Measurements from ENCODE around the gene QSOX1. TPM values are rescaled to one million over a fixed set of nuclear protein-coding genes. Genes with fewer than 3 reads are reported as not detected.

QSOX1 gene
- total and polyA plus RNA-seq, 2 of the 4 experiments (the other 2 are of a cell fraction) = 102 to 791 TPM

DNA sequence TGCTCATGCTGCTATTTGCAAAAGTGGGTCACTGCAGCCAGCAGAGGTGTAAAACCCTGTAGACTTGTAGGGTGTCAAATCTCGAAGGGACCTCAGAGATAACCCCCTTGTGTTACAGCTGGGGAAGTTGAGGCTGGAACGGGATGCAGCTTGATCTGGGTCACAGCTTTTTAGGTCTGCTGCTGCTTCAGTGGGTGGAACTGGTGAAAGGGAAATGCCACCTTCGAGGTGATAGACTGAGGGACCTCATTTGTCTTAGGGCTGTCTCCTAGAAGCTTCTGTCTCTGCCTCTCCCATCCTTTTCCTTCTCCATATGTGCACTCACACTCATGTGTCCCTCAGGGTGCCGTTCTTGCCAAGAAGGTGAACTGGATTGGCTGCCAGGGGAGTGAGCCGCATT, 35.4 kb downstream of the QSOX1 start:
- no TSS peak for BruUV-seq (replicated peaks)
- ChIA-PET POLR2A (ENCODE audit: unreplicated experiment) (no interaction called here), CTCF (no interaction called here)

More for the DNA sequence above, 35.4 kb downstream of the QSOX1 start:
- Histone ChIP-seq H3K9ac (ENCODE audit: low read depth, low read length) (no peak overlapping the region), H3K4ac (ENCODE audit: low read depth, low read length) (no peak overlapping the region), H2BK20ac (ENCODE audit: low read depth, low read length) (no peak overlapping the region), H2AK5ac (ENCODE audit: low read depth, low read length) (no peak overlapping the region), H3K18ac (ENCODE audit: low read depth, low read length) (no peak overlapping the region), H4K91ac (ENCODE audit: insufficient read depth, low read depth, low read length) (no peak overlapping the region), H3K4me2 (ENCODE audit: low read depth, low read length) (no peak overlapping the region), H3K9me1 (ENCODE audit: insufficient read depth, low read length) (no peaks in the 10 kb centered on the region), H2AFZ (replicated peaks; ENCODE audit: low read length, poor library complexity) (no peak overlapping the region), H3K36me3 (ENCODE audit: control insufficient read depth, insufficient read depth, low read length) (peaks cover 99% of the 10 kb centered on the region), H3K23ac (ENCODE audit: low read depth, low read length) (no peak overlapping the region), H3K79me1 (ENCODE audit: low read depth in 1 of 2, low read length in 2 of 2) (peaks cover 16 to 64% of the 10 kb centered on the region in 2 experiments; a peak in 3 of 4 replicates), H4K20me1 (ENCODE audit: insufficient read depth, low read length) (peaks cover 61% of the 10 kb centered on the region), H2BK15ac (ENCODE audit: low read depth, low read length) (no peak overlapping the region), H2BK5ac (ENCODE audit: low read depth, low read length, poor library complexity, severe bottlenecking) (no peak overlapping the region), H3K27me3 (ENCODE audit: control insufficient read depth, insufficient read depth, low read length) (no peaks in the 10 kb centered on the region), H3K4me3 (ENCODE audit: insufficient read depth, low read depth, low read length) (no peak overlapping the region), H3K9me3 (ENCODE audit: control insufficient read depth, insufficient read depth, low read length) (no peaks in the 10 kb centered on the region), H4K8ac (ENCODE audit: low read depth in 2 of 2, low read length in 2 of 2) (no peak overlapping the region), H4K5ac (ENCODE audit: low read depth, low read length) (no peak overlapping the region), H3K27ac (ENCODE audit: insufficient read depth, low read length) (no peak overlapping the region), H3K56ac (ENCODE audit: extremely low read depth, insufficient read depth, low read length) (no peak overlapping the region), H3K14ac (replicated peaks; ENCODE audit: low read depth, low read length) (no peak overlapping the region), H3K4me1 (ENCODE audit: control insufficient read depth, insufficient read depth, low read length) (no peaks in the 10 kb centered on the region), H2BK120ac (ENCODE audit: low read depth, low read length) (no peak overlapping the region), H2AK9ac (replicated peaks; ENCODE audit: low read depth, low read length, poor library complexity) (no peak overlapping the region)
- TF ChIP-seq, protein P1, sequence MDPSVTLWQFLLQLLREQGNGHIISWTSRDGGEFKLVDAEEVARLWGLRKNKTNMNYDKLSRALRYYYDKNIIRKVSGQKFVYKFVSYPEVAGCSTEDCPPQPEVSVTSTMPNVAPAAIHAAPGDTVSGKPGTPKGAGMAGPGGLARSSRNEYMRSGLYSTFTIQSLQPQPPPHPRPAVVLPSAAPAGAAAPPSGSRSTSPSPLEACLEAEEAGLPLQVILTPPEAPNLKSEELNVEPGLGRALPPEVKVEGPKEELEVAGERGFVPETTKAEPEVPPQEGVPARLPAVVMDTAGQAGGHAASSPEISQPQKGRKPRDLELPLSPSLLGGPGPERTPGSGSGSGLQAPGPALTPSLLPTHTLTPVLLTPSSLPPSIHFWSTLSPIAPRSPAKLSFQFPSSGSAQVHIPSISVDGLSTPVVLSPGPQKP (IDR thresholded peaks at IDR 0.05; ENCODE audit: borderline replicate concordance, low read depth, low read length) = no peak
- TF ChIP-seq POLR2A (IDR thresholded peaks at IDR 0.05; ENCODE audit: low read depth, low read length) = no peak
- TF ChIP-seq, protein P2, sequence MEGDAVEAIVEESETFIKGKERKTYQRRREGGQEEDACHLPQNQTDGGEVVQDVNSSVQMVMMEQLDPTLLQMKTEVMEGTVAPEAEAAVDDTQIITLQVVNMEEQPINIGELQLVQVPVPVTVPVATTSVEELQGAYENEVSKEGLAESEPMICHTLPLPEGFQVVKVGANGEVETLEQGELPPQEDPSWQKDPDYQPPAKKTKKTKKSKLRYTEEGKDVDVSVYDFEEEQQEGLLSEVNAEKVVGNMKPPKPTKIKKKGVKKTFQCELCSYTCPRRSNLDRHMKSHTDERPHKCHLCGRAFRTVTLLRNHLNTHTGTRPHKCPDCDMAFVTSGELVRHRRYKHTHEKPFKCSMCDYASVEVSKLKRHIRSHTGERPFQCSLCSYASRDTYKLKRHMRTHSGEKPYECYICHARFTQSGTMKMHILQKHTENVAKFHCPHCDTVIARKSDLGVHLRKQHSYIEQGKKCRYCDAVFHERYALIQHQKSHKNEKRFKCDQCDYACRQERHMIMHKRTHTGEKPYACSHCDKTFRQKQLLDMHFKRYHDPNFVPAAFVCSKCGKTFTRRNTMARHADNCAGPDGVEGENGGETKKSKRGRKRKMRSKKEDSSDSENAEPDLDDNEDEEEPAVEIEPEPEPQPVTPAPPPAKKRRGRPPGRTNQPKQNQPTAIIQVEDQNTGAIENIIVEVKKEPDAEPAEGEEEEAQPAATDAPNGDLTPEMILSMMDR (conservative IDR thresholded peaks at IDR 0.05; ENCODE audit: low read depth, low read length) = no peak
- intact Hi-C loops (cut with micrococcal nuclease) (no loop called here), in situ Hi-C loops (cut with MboI; ENCODE audit: low sequenced_read_pairs) (no loop called here), dilution Hi-C loops (cut with HindIII; ENCODE audit: low sequenced_read_pairs, unreplicated experiment) (no loop called here)
- ATAC-seq (ENCODE audit: low read depth) (no peak), DNase-seq (no peak)
- WGBS, 2 experiments (ENCODE audit: extremely low coverage in 2 of 2, insufficient read length in 1 of 2) = 100% methylated on average over 1 of the region's 5 CpGs; no CpG with 5 or more reads in 1 of the 2 experiments
